Measurements from ENCODE around the gene PITPNC1. TPM values are rescaled to one million over a fixed set of nuclear protein-coding genes. Genes with fewer than 3 reads are reported as not detected.
A peak's percentile ranks its signal among the peaks of the same experiment; 100 is the strongest.

PITPNC1 gene
- polyA plus RNA-seq, 1 experiment, result 9.1 TPM

- Histone ChIP-seq H3K27ac (ENCODE audit: low read depth, low read length) (no peak overlapping the region), H3K9me3 (ENCODE audit: control insufficient read depth, insufficient read depth, low read length) (no peaks in the 10 kb centered on the region), H3K4me3 (ENCODE audit: low read depth, low read length) (no peak overlapping the region), H3K27me3 (ENCODE audit: control insufficient read depth, insufficient read depth, low read length) (no peaks in the 10 kb centered on the region)
- CTCF ChIA-PET, result interaction anchor here (1.1 kb wide), 1 partner anchor 240 kb away, joined by 6 read pairs; no protein-coding TSS in a partner anchor
- no peak for TF ChIP-seq CTCF (IDR thresholded peaks at IDR 0.05; ENCODE audit: low read depth, low read length)
- no peak for DNase-seq (ENCODE audit: low read depth, low spot score)
- POLR2A ChIA-PET, result no interaction called here
Observed at GRCh38 chr17:67619555-67619954, 242.5 kb downstream of the PITPNC1 start.

- no peak for DNase-seq (ENCODE audit: low read depth, low spot score)
Observed at GRCh38 chr17:67620088-67620487, 243.0 kb downstream of the PITPNC1 start.

GRCh38 chr17:67620636-67621035 lies 243.6 kb downstream of the PITPNC1 start:
- no peak for TF ChIP-seq CTCF (IDR thresholded peaks at IDR 0.05; ENCODE audit: low read depth, low read length)
- H3K4me3 ChIP-seq (ENCODE audit: low read depth, low read length), result no peak overlapping the region
- peak overlapping the region; percentile 11 for H3K27ac ChIP-seq (ENCODE audit: low read depth, low read length)
- CTCF ChIA-PET, result no interaction called here
- no peak for DNase-seq (ENCODE audit: low read depth, low spot score)
- POLR2A ChIA-PET, result no interaction called here
- no peaks in the 10 kb centered on the region for H3K27me3 ChIP-seq (ENCODE audit: control insufficient read depth, insufficient read depth, low read length)
- no peaks in the 10 kb centered on the region for H3K9me3 ChIP-seq (ENCODE audit: control insufficient read depth, insufficient read depth, low read length)

More at GRCh38 chr17:67620088-67620487, 243.0 kb downstream of the PITPNC1 start:
- H3K27ac ChIP-seq (ENCODE audit: low read depth, low read length), result no peak overlapping the region
- H3K27me3 ChIP-seq (ENCODE audit: control insufficient read depth, insufficient read depth, low read length), result no peaks in the 10 kb centered on the region
- no peaks in the 10 kb centered on the region for H3K9me3 ChIP-seq (ENCODE audit: control insufficient read depth, insufficient read depth, low read length)
- TF ChIP-seq CTCF (IDR thresholded peaks at IDR 0.05; ENCODE audit: low read depth, low read length), result no peak
- H3K4me3 ChIP-seq (ENCODE audit: low read depth, low read length), result no peak overlapping the region
- ChIA-PET POLR2A (no interaction called here), CTCF (interaction anchor here (1.1 kb wide), 1 partner anchor 241 kb away, joined by 6 read pairs; no protein-coding TSS in a partner anchor)

GRCh38 chr17:67623767-67624166 lies 246.7 kb downstream of the PITPNC1 start:
- no peak for DNase-seq (ENCODE audit: low read depth, low spot score)
- POLR2A ChIA-PET, result no interaction called here
- H3K4me3 ChIP-seq (ENCODE audit: low read depth, low read length), result no peak overlapping the region
- no peaks in the 10 kb centered on the region for H3K27me3 ChIP-seq (ENCODE audit: control insufficient read depth, insufficient read depth, low read length)
- no peak overlapping the region for H3K27ac ChIP-seq (ENCODE audit: low read depth, low read length)
- no peak for TF ChIP-seq CTCF (IDR thresholded peaks at IDR 0.05; ENCODE audit: low read depth, low read length)
- H3K9me3 ChIP-seq (ENCODE audit: control insufficient read depth, insufficient read depth, low read length), result no peaks in the 10 kb centered on the region; the same call in 1 of the 2 replicates
- CTCF ChIA-PET, result no interaction called here

- ChIA-PET POLR2A (no interaction called here), CTCF (interaction anchor here (0.6 kb wide), 1 partner anchor 258 kb away, joined by 3 read pairs; no protein-coding TSS in a partner anchor)
- Histone ChIP-seq H3K27ac (ENCODE audit: low read depth, low read length) (no peak overlapping the region), H3K4me3 (ENCODE audit: low read depth, low read length) (no peak overlapping the region), H3K27me3 (ENCODE audit: control insufficient read depth, insufficient read depth, low read length) (no peaks in the 10 kb centered on the region), H3K9me3 (ENCODE audit: control insufficient read depth, insufficient read depth, low read length) (no peaks in the 10 kb centered on the region; the same call in 1 of the 2 replicates)
- DNase-seq (ENCODE audit: low read depth, low spot score), result no peak
- TF ChIP-seq CTCF (IDR thresholded peaks at IDR 0.05; ENCODE audit: low read depth, low read length), result no peak
Observed at GRCh38 chr17:67624886-67625656, 248.0 kb downstream of the PITPNC1 start.
